Stimulated activated naive CD4-positive, alpha-beta T cell (primary cell): ENCODE results near the gene LRP5.

ENCODE experiments used
- DNase-seq, 6 experiments: peaks; one replicate each; lab custom pipeline; 2025; lab: John Stamatoyannopoulos, UW

The LRP5 gene

DNA sequence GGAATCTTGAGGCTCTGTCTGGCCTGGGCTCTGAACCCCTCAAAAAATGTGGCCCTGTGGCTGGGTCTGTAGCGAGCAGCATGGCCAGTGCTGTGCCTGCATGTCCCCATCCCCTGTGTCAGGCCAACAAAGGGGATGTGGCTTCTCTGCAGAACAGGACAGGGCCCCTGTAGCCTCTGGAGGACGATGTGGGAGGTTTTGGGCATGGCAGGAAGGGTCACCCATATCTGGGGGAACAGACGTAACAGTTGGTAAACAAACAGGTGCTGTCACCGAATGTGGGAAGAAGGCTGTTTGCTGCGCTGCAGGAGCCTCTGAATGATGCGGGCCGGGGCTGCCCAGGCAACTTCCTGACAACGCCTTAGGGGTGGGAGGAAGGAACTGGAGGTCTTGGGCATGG is 35.0 kb downstream of the LRP5 start:
- no peak for DNase-seq

DNA sequence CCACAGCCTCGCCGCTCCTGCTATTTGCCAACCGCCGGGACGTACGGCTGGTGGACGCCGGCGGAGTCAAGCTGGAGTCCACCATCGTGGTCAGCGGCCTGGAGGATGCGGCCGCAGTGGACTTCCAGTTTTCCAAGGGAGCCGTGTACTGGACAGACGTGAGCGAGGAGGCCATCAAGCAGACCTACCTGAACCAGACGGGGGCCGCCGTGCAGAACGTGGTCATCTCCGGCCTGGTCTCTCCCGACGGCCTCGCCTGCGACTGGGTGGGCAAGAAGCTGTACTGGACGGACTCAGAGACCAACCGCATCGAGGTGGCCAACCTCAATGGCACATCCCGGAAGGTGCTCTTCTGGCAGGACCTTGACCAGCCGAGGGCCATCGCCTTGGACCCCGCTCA is 35.5 kb downstream of the LRP5 start:
- no peak for DNase-seq

DNA sequence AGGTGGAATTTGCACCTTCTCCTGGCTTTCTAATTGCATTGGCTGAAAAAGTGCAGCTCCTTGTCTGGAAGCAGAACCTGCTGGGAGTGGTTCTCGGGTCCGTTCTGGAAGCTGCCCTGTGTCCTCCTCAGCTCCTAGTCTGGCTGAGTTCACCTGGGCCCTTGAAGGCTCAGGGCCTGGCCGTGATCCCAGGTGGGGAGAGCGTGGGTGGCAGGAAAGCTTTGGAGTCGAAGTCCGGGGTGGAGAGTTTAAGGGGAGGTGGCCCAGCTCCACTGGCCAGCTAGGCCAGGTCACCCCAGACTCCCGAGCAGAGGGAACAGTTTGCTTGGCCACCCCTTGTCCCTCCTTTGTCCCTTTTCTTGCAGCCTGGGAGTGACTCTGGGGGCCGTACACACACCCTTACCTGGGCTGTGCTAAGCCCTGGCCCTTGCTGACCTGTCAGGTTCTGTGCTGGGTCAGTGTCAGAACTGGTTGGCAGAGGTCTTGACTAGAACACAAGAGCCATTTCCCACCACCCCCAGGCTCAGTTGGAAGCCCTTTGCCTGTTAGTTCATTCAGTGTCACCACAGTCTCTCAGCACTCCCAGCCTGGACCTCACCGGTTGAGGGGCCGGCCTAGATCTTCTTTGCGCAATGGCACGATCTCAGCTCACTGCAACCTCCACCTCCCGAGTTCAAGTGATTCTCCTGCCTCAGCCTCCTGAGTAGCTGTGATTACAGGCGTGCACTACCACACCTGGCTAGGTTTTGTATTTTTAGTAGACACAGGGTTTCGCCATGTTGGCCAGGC is 37.3 kb downstream of the LRP5 start:
- no peak for DNase-seq

DNA sequence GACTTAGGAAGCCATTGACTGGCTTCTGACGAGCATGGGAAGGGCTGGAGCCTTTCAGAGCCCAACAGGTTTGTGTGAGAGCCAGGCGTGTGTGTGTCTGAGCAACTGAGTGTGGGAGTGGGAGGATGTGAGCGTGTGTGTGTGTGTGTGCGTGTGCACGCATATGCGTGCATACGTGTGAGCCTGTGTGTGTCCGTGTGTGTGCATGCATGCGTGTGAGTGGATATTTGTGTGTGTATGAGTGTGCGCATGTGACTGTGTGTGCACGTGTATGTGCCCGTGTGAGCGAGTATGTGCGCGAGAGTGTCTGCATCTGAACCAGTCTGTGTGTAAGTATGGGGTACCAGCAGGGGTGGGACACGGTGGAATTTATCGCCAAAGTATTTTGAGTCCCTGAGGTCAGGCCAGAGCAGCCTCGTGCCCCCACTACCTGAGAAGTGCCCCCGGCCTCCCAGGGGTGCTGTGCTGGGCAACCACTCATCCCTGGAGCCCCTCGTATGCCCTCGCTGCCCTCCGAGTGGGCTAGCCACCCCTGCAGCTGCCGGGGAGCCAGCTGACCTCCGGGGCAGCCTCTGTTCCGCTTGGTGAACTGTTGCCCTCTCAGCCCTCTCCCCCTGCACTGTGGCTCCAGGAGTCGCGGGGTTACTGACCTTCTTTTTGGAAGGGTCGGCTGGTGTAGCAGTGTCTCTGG is 38.5 kb downstream of the LRP5 start:
- no peak for DNase-seq

DNA sequence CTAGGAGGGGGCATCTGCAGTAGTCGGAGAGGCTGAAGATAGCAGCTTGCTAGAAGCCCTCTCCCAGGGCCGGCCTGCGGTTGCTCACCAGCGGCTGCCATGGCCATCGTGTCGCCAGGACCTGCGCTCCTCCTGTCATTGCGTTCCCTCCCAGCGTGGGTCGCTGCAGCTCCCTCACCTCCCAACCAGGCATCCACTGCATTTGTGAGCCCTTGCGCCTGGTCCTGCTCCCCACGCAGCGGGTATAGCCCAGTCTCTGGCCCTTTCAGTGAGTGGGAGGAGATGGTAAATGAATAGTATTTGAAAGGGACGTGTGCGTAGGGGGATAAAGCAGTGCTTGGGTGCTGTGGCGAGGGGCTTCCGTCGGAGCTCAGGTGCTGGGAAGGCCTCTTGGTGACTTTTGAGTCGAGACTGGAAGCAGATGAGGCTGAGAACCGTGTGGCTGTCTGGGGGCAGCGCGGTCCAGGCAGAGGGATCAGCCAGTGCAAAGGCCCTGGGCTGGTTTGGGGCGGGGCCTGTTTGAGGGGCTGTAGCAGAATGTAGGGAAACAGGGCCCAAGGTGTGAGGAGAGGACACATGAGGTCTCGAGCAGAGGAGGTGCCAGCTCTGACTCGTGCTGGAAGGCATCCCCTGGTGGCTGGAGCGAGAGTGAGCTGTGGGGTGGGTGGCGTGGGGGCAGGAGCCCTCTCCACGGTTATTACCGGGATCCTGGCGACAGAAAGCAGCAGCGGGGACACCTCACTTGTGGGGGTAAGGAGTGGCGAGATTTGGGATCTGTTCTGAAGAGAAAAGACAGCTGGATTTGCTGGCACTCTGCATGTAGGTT is 39.3 kb downstream of the LRP5 start:
- no peak for DNase-seq

DNA sequence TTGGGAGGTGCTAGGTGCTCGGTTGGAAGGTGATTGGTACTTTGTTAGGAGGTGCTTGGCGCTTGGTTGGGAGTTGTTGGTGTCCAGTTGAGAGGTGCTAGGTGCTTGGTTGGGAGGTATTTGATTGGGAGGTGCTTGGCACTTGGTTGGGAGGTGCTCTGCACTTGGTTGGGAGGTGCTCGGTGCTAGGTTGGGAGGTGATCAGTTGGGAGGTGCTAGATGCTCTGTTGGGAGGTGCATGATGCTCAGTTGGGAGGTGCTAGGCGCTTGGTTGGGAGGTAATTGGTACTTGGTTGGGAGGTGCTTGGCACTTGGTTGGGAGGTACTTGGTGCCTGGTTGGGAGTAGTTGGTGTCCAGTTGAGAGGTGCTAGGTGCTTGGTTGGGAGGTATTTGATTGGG is 40.2 kb downstream of the LRP5 start:
- DNase-seq = no peak

DNA sequence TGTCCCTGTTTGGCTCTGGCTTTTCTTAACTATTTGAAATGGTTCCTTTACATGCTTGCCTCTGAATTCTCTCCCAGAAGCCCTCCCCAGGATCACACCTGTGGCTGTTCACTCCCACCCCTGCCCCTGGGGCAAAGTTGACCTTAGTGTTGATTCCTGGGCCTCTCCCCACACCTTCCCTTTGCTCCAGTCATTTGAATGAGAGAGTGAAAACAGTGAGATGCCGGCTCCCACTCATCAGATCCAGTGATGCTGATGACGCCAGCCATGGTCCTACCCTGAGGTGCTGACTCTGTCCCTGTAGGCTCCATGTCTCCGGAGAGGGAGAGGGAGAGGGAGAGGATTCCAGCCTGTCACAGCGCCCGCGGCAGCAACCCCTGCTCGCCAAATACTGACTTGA is 40.7 kb downstream of the LRP5 start:
- no peak for DNase-seq

DNA sequence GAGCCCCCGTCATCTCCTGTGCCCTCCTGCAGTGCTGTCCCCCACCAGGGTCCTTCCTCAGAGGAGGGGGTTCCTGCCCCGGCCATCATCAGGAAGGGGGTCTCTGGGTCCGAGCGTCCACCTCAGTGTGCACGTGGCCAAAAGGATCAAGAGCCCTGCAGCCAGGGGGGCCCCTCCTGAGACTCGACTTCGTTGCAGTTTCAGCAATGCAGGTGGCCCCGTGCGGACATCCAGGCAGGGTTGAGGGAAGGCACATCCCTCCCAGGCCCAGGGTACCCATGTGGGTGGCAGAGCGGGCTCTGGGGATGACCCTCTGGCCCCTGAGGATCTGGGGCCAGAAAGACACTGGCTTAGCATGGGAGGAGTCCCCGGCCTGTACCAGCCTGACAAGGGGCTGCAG is 41.3 kb downstream of the LRP5 start:
- no peak for DNase-seq

DNA sequence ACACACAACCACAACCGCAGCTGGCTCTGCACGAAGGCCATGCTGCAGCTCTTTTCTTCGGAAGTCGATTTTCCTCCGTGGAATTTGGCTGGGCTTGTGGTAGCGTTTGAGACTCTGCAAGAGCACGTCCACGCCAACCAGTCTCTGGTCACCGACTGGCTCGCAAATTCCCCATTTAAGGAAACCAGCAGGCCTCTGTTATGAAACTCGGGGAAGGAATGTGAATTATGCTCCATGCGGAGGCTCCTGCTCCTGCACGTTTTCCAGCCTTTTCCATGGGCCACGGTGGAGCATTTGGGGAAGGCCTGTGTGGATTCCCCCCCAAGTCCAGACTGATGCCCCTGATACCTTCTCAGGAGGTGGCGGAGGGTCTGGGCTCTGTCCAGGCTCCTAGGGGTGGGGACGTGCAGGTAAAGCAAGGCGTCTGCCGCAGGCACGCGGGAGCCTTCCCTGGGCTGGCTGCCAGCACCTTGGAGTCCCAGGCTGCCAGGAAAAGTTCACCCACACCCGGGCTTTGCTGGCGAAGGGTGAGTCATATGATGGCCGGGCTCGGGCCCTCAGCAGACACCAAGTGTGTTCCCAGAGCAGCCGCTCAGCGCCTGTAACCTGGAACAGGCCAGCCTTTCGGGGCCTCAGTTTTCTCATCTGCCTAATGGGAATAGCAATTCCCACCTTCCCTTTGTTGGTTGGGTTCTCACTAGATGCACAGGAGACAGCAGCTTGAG is 41.9 kb downstream of the LRP5 start:
- DNase-seq = no peak

DNA sequence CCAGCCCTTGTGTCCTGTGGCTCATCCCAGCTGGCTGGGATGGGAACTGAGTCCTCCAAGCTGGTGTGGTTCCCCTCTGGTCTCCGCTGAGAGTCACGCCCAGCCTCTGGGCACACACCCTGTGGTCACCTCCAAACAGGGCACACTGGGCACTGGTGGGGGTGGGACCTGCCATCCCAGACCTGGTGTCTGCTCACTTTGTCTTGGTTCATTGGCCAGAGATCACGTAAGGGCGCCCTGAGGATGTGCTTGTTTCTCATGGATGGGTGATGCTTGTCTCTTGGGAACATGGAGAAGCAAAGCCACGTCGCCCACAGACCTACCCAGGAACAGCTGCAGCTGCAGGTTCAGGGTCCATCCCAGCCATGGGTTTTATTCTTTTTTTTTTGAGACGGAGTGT is 43.1 kb downstream of the LRP5 start:
- DNase-seq = no peak

DNA sequence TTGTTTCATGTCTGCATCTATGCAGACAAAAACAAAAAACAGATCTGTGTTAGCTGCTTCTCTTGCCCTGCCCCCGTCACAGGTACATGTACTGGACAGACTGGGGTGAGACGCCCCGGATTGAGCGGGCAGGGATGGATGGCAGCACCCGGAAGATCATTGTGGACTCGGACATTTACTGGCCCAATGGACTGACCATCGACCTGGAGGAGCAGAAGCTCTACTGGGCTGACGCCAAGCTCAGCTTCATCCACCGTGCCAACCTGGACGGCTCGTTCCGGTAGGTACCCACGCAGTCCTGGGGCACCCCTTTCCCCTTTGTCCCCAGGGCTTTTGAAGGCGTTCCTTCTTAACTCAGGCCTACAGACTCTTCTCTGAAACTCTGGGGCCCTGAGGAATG is 45.2 kb downstream of the LRP5 start:
- DNase-seq = no peak

DNA sequence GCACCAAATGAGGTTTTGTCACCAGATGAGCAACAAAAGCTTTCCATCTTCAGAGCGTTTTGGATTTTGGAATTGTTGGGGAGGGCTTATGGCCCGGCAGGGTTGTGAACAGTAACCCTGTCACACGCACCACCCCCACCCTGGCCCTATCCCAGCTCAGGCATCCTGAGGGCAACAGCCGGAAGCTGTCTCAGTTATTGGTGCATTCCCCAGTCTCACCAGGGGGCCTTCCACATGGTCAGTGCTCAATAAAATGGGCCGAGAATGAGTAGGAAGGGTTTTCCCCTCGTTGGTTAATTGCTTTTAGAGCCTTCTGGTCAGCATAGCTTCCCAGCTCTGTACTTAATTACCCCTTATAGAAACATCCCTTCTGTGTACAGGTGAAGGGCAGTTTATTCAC is 46.0 kb downstream of the LRP5 start:
- no peak for DNase-seq

DNA sequence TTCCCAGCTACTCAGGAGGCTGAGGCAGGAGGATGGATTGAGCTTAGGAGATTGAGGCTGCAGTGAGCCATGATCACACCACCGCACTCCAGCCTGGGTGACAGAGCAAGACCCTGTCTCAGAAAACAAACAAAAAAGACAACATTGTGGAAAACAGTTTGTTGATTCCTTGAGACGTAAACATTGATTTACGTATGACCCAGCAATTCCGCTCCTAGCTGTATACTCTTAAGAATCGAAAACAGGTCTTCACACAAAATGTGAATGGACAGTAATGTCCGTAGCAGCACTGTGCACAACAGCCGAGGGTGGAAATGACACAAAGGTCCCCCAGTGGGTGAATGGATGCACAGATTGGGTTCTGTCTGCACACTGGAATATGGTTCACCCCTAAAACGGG is 49.3 kb downstream of the LRP5 start:
- DNase-seq = no peak

DNA sequence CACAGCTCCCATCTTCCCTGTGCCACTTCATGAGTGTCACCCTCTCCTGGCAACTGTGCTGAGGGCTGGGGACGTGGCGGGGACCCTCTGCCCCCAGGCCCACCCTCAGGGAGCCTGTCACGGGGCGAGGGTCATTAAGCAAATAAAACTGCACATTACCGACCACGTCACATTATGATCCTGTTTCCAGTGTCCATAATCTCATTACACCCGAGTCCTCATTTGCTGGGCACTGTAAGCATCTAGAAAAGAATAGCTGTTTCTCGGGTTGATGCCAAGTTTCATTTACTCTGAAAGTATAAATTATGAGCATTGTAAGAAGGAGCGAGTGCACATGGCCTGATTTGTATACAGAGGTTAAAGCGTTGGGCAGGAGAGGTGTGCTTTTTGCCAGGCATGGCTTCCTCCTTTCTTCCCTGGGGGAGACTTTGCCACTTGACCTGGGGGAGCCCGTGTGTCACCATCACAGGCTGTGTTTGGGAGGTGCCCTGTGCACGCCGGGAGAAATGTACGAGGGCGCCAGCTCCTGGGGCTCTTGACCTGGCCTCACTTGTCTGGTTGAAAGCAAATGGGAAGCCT is 50.5 kb downstream of the LRP5 start:
- no peak for DNase-seq

DNA sequence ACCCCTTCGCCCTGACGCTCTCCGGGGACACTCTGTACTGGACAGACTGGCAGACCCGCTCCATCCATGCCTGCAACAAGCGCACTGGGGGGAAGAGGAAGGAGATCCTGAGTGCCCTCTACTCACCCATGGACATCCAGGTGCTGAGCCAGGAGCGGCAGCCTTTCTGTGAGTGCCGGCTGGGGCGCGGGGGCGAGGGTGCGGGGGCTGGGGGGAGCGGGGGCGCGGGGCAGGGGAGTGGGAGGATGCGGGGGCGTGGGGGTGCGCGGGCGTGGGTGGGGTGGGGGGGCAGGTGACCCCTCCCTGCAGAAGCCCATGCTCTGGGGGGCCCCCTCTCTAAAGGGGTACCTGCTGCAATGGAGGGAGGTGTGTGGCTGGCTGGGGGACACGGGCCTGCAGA is 51.4 kb downstream of the LRP5 start:
- DNase-seq = no peak

DNA sequence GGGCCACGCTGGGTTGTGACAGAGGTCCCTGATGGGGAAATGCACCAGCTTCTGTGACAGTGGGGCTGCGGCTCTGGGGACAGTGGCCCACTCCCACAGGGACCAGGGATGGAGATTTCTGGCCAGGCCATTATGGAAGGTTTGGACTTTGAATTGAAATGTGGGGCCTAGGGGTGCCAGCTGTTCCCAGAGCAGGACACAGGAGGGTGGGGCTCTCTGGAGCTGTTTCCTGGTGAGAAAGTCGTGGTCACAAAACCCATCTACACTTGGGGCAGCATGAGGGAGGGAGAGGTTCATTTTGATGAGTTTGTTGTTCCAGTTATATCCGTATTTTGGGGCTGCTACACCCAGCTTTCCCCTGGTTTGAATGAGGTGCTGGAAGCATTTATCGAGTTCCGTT is 52.2 kb downstream of the LRP5 start:
- no peak for DNase-seq

DNA sequence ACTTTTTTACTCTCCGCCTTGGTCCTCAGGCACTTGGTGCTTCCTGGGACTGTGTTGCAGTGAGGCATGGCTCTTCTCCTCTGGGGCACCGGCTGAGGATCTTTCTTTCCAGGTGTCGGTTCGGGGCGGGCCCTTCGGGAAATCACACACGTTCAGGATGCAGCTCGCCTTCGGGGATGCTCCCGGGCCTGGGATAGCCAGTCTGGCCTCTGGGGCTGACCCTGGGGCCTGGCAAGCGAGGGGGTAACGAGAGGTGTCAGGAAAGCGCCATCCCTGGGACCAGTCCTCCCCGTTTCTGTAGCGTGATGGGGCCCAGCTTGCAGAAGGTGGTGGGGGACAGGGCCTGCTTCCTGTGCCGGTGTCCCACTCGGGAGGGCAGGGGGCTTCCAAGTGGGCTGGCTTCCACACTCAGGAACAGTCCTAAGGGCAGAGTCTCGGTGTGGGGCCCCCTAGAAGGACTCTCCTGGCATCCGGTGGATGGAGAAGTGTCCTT is 53.6 kb downstream of the LRP5 start:
- no peak for DNase-seq

DNA sequence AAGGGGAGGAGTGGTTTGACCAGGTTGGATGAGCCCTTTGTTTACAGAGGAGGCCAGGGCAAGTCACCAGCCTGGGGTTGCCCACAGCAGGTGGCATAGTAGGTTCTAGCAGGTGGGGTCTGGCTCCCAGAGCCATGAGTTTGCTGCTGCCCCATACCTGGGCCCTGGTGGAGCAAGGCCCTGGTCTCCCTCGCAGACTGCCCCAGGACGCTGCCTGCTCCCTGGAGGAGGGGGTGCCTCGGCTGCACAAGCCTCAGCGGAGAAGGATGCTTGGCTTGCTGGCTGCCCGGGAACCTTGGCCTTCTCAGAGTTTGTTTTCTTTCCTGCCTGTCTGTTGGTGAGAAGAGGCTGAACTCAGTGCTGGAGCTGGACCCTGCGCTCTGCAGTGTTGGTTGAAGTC is 54.9 kb downstream of the LRP5 start:
- no peak for DNase-seq

DNA sequence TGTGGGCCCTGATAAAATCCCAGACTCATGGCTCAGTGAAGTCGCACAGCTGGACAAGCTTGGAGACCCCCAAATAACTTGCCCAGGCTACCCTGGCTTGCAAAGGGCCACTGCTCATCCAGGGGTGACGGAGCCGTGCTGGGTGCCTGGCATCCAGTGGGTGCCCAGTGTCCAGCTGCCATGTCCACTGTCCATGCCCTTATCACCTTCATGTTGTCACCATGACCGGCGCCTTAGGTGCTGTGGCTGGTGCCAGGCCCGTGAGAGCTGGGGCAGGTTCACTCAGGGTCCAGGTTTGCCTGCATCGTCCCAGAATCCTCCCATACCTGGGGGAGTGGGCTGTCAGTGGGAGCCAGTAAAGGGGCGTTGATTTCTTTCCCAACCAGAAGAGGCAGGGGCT is 57.4 kb downstream of the LRP5 start:
- DNase-seq = no peak

DNA sequence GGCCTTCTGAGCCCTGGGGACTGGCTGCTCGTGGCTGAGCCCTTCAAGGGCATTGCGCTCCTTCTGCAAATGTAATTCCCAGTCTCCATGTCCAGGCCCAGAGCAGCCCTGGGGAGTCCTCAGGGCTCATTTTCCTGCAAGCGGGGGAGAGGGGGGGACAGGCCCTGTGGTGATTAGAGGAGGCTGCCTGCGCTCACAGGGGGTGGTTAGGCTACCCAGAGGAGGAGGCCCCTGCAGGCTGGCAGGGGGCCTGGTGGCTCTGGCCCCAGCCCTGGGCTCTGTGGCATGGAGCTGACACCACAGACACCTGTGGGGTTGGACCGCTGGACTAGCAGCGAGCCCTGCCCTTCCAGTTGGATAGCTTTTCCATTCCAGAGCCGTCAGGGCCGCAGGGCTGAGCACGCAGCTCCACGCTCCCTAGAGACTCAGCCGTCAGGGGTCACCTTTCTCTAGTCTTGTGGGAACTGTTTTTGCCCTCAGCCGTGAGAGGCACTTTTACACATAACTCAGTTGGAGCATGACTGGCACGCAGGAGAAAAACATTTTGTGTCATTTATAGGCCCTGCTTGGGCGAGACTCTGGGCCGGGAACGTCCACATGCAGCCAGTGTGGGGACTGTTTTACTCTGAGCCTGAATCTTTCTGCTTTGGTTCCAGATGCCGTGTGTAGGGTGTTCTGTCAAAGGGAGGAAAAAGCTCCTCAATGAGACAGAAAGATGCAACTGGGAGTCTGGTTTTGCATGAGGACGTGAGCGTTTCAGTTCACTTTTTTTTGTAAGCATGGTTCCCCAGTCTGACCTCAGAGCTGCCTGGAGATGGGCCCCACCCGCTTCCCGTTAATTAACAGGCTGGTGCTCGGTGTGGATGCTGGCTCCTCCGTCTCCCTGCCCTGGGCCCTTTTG is 58.1 kb downstream of the LRP5 start:
- no peak for DNase-seq
